Naive thymus-derived CD4-positive, alpha-beta T cell (primary cell): ENCODE results near the gene PIK3R1. TPM values are rescaled to one million over a fixed set of nuclear protein-coding genes. Genes with fewer than 3 reads are reported as not detected.
"Not testable (repeated sequence)": the region's sequence is repeated elsewhere in the genome, so short reads cannot be mapped to it uniquely, and the experiment has no call there.

Source experiments
- ATAC-seq: fragments of 150-1000 bp; cut with Tn5 transposase; 2 replicates; pipeline ENCODE4 v1.10.0; 2021; ENCODE audit warnings: mild to moderate bottlenecking, moderate library complexity
- CTCF ChIA-PET: fragments of 350-600 bp; sonication (Branson Sonifier 250); formaldehyde crosslinking; loops from one replicate; lab custom pipeline; 2021; ENCODE audit warnings: antibody characterized with exemption; lab: Charles Lee
- POLR2A ChIA-PET: fragments of 350-600 bp; sonication (Branson Sonifier 250); formaldehyde crosslinking; loops from one replicate; lab custom pipeline; 2021; ENCODE audit warnings: antibody characterized with exemption, inconsistent platforms; lab: Charles Lee
- DNase-seq, 9 donors: peaks; one replicate each; pipeline versions ENCODE4 v3.0.0 to v3.0.0-alpha.2; 2020 to 2022; ENCODE audit warnings: mixed read lengths in 1 of 9
- H3K27ac ChIP-seq: one replicate; pipeline ENCODE4 v1.7.0; 2013; ENCODE audit warnings: mild to moderate bottlenecking, low read depth, low read length, moderate library complexity
- H3K27me3 ChIP-seq, 2 donors: one replicate each; pipeline ENCODE4 v1.7.0; 2013; ENCODE audit warnings: low read length in 2 of 2, mild to moderate bottlenecking in 2 of 2, moderate library complexity in 2 of 2; ENCODE audit not compliant: control insufficient read depth in 2 of 2, insufficient read depth in 2 of 2
- H3K36me3 ChIP-seq, 3 experiments: 1 replicate in 2 of 3; 2 replicates in 1 of 3; pipeline ENCODE4 v1.7.0; 2013; ENCODE audit warnings: low read length in 3 of 3, mild to moderate bottlenecking in 3 of 3, moderate library complexity in 1 of 3; ENCODE audit not compliant: insufficient read depth in 3 of 3, control insufficient read depth in 2 of 3
- H3K4me1 ChIP-seq, 2 donors: one replicate each; pipeline ENCODE4 v1.7.0; 2013; ENCODE audit warnings: low read length in 2 of 2, mild to moderate bottlenecking in 2 of 2, moderate library complexity in 1 of 2; ENCODE audit not compliant: control insufficient read depth in 2 of 2, insufficient read depth in 2 of 2
- H3K4me3 ChIP-seq: 2 replicates; pipeline ENCODE4 v1.7.0; 2013; ENCODE audit warnings: mild to moderate bottlenecking, low read length
- H3K9me3 ChIP-seq, 3 experiments: 1 replicate in 2 of 3; 2 replicates in 1 of 3; pipeline ENCODE4 v1.7.0; 2013; ENCODE audit warnings: low read length in 3 of 3; ENCODE audit not compliant: control insufficient read depth in 2 of 3
- H3K27ac Mint-ChIP-seq, 9 donors: one replicate each; pipeline ENCODE4 v1.8.0; 2020 to 2022; ENCODE audit warnings: mixed read lengths in 9 of 9, mild to moderate bottlenecking in 8 of 9, moderate library complexity in 5 of 9, inconsistent platforms in 2 of 9
- H3K27me3 Mint-ChIP-seq, 5 donors: one replicate each; pipeline ENCODE4 v1.8.0; 2021 to 2022; ENCODE audit warnings: mixed read lengths in 5 of 5, mild to moderate bottlenecking in 1 of 5
- H3K36me3 Mint-ChIP-seq, 5 donors: one replicate each; pipeline ENCODE4 v1.8.0; 2020 to 2022; ENCODE audit warnings: mixed read lengths in 5 of 5, mild to moderate bottlenecking in 3 of 5, inconsistent platforms in 1 of 5
- H3K4me1 Mint-ChIP-seq, 7 donors: one replicate each; pipeline ENCODE4 v1.8.0; 2020 to 2022; ENCODE audit warnings: mixed read lengths in 7 of 7, mild to moderate bottlenecking in 3 of 7, inconsistent platforms in 1 of 7
- H3K4me3 Mint-ChIP-seq, 10 donors: one replicate each; pipeline ENCODE4 v1.8.0; 2020 to 2022; ENCODE audit warnings: mild to moderate bottlenecking in 10 of 10, mixed read lengths in 10 of 10, moderate library complexity in 6 of 10, inconsistent platforms in 2 of 10
- H3K9me3 Mint-ChIP-seq, 11 donors: one replicate each; pipeline ENCODE4 v1.8.0; 2020 to 2022; ENCODE audit warnings: mixed read lengths in 11 of 11, mild to moderate bottlenecking in 4 of 11, inconsistent platforms in 1 of 11, moderate library complexity in 1 of 11
- intact Hi-C, 2 donors: fragments of 100-400 bp; cut with micrococcal nuclease; formaldehyde crosslinking; loops; one replicate each; pipeline ENCODE4 v1.15.1; 2023
- polyA plus RNA-seq, 2 donors: library from polyadenylated mRNA; unstranded; fragments of 300-500 nt; fragmentation: Illumina TruSeq; gene quantifications; one replicate each; pipeline ENCODE4 v1.2.3, GENCODE V29; 2021
- total RNA-seq, 6 experiments: library from RNA in 5 of 6; stranded (reverse) in 5 of 6; gene quantifications; 1 replicate in 5 of 6; 2 replicates in 1 of 6; pipeline ENCODE4 v1.2.3 and lab custom pipeline; 2021 to 2026

Gene PIK3R1
- total and polyA plus RNA-seq, 7 experiments from 2014 or later: 72.0 to 207 (median 119) TPM

- H3K9me3 ChIP-seq: no peaks in the 10 kb centered on the region
- ChIA-PET CTCF (interaction anchor here (1.4 kb wide), 1 partner anchor 16 kb away, joined by 5 read pairs; the partner anchor contains the start of gene PIK3R1), POLR2A (interaction anchor here (1.5 kb wide), 1 partner anchor 16 kb away, joined by 3 read pairs; the partner anchor contains the start of gene PIK3R1)
- peak overlapping the region in 6 of 10 donors; percentile 3 to 63 (median 36) for H3K4me3 Mint-ChIP-seq
- ATAC-seq (no peak), DNase-seq (no peak)
- intact Hi-C loops: loop anchor here in 1 of 2 donors (1.0 kb wide), 1 partner anchor 9 kb away; no protein-coding TSS in a partner anchor
- no peaks in the 10 kb centered on the region for H3K27me3 ChIP-seq
- peaks cover under 1 to 14% (median 10%) of the 10 kb centered on the region in 5 donors for H3K36me3 Mint-ChIP-seq
- H3K4me1 Mint-ChIP-seq: peaks cover 45 to 95% (median 90%) of the 10 kb centered on the region in 7 donors
- peak overlapping the region in 7 of 9 donors; percentile 17 to 77 (median 72) for H3K27ac Mint-ChIP-seq
- no peak overlapping the region for H3K4me3 ChIP-seq
- no peaks in the 10 kb centered on the region for H3K27me3 Mint-ChIP-seq
- peak overlapping the region; percentile 3 for H3K27ac ChIP-seq
- H3K36me3 ChIP-seq: peaks cover 0 to 12% (median 3%) of the 10 kb centered on the region in 3 experiments
- H3K9me3 Mint-ChIP-seq: no peaks in the 10 kb centered on the region
- H3K4me1 ChIP-seq: peaks cover 40 to 41% of the 10 kb centered on the region in 2 donors
These were observed 16.0 kb downstream of the PIK3R1 start for GRCh38 chr5:68231414-68232076.

- POLR2A ChIA-PET: interaction anchor here (1.5 kb wide), 1 partner anchor 17 kb away, joined by 3 read pairs; the partner anchor contains the start of gene PIK3R1
- Histone ChIP-seq H3K4me1 (peaks cover 40 to 41% of the 10 kb centered on the region in 2 donors), H3K27ac (peak overlapping the region; percentile 39), H3K9me3 (no peaks in the 10 kb centered on the region), H3K27me3 (no peaks in the 10 kb centered on the region), H3K4me3 (no peak overlapping the region), H3K36me3 (peaks cover 0 to 5% (median 0%) of the 10 kb centered on the region in 3 experiments)
- Mint-ChIP-seq H3K4me3 (peak overlapping the region in 4 of 10 donors; percentile 25 to 63 (median 43)), H3K36me3 (peaks cover 0 to 10% (median 7%) of the 10 kb centered on the region in 5 donors), H3K27ac (peak overlapping the region in 7 of 9 donors; percentile 9 to 85 (median 72)), H3K27me3 (no peaks in the 10 kb centered on the region), H3K4me1 (peaks cover 42 to 95% (median 90%) of the 10 kb centered on the region in 7 donors), H3K9me3 (no peaks in the 10 kb centered on the region)
- no peak for DNase-seq
- CTCF ChIA-PET: no interaction called here
- no peak for ATAC-seq
- intact Hi-C loops: no loop called here
These were observed 16.7 kb downstream of the PIK3R1 start for GRCh38 chr5:68232277-68232676.

- Histone ChIP-seq H3K27ac (peak overlapping the region; percentile 39), H3K9me3 (no peaks in the 10 kb centered on the region), H3K4me3 (no peak overlapping the region), H3K36me3 (no peaks in the 10 kb centered on the region), H3K27me3 (no peaks in the 10 kb centered on the region), H3K4me1 (peaks cover 36 to 40% of the 10 kb centered on the region in 2 donors)
- Mint-ChIP-seq H3K27me3 (no peaks in the 10 kb centered on the region), H3K4me1 (peaks cover 43 to 95% (median 90%) of the 10 kb centered on the region in 7 donors), H3K9me3 (no peaks in the 10 kb centered on the region), H3K4me3 (peak overlapping the region in 5 of 10 donors; percentile 15 to 45 (median 20)), H3K36me3 (peaks cover 0 to 7% (median 0%) of the 10 kb centered on the region in 5 donors), H3K27ac (peak overlapping the region in 8 of 9 donors; percentile 49 to 85 (median 68))
- ChIA-PET CTCF (no interaction called here), POLR2A (interaction anchor here (0.6 to 1.5 kb wide), 2 partner anchors 13 to 18 kb away, joined by 3 read pairs; partner anchors contain the start of gene PIK3R1)
- DNase-seq (no peak), ATAC-seq (no peak)
- intact Hi-C loops: no loop called here
These were observed 17.5 kb downstream of the PIK3R1 start for GRCh38 chr5:68233075-68233474.

GRCh38 chr5:68235229-68235628, 19.7 kb downstream of the PIK3R1 start:
- intact Hi-C loops: loop anchor here in 1 of 2 donors (5.0 kb wide), 1 partner anchor 37 kb away; no protein-coding TSS in a partner anchor
- H3K4me3 Mint-ChIP-seq, H3K27ac ChIP-seq, H3K9me3 Mint-ChIP-seq, H3K9me3 ChIP-seq, H3K4me3 ChIP-seq, H3K27me3 Mint-ChIP-seq, H3K36me3 Mint-ChIP-seq, DNase-seq, H3K36me3 ChIP-seq, CTCF ChIA-PET, H3K27me3 ChIP-seq, ATAC-seq: not testable (repeated sequence)
- H3K4me1 ChIP-seq: peaks cover 39 to 43% of the 10 kb centered on the region in 2 donors
- Mint-ChIP-seq H3K27ac (peak overlapping the region in 4 of 9 donors; percentile 34 to 94 (median 84)), H3K4me1 (peaks cover 50 to 93% (median 88%) of the 10 kb centered on the region in 7 donors)
- POLR2A ChIA-PET: interaction anchor here (1.4 to 2.1 kb wide), 2 partner anchors 19 to 20 kb away, joined by 4 to 9 read pairs; no protein-coding TSS in a partner anchor

GRCh38 chr5:68237715-68238114, 22.2 kb downstream of the PIK3R1 start:
- Mint-ChIP-seq H3K4me1 (peaks cover 56 to 93% (median 89%) of the 10 kb centered on the region in 7 donors), H3K9me3 (no peaks in the 10 kb centered on the region), H3K36me3 (peaks cover 0 to 11% (median 0%) of the 10 kb centered on the region in 5 donors), H3K4me3 (peak overlapping the region in 4 of 10 donors; percentile 15 to 60 (median 34)), H3K27me3 (no peaks in the 10 kb centered on the region), H3K27ac (peak overlapping the region in 8 of 9 donors; percentile 83 to 98 (median 90))
- no peak for DNase-seq
- intact Hi-C loops: loop anchor here in 1 of 2 donors (2.0 to 5.0 kb wide), 2 partner anchors 35 to 43 kb away; no protein-coding TSS in a partner anchor
- Histone ChIP-seq H3K36me3 (no peaks in the 10 kb centered on the region), H3K27me3 (no peaks in the 10 kb centered on the region), H3K4me1 (peaks cover 32 to 43% of the 10 kb centered on the region in 2 donors), H3K4me3 (no peak overlapping the region), H3K9me3 (no peaks in the 10 kb centered on the region), H3K27ac (peak overlapping the region; percentile 70)
- POLR2A ChIA-PET: interaction anchor here (1.3 to 2.1 kb wide), 2 partner anchors 15 to 22 kb away, joined by 3 to 23 read pairs; partner anchors contain the start of gene PIK3R1
- CTCF ChIA-PET: interaction anchor here (1.9 kb wide), 1 partner anchor 21 kb away, joined by 5 read pairs; no protein-coding TSS in a partner anchor
- ATAC-seq: no peak

GRCh38 chr5:68239487-68239886, 23.9 kb downstream of the PIK3R1 start:
- peak overlapping the region; percentile 69 to 98 (median 87) for H3K27ac Mint-ChIP-seq
- DNase-seq (peak; percentile 50 to 91 (median 86)), ATAC-seq (peak; percentile 98)
- H3K4me3 Mint-ChIP-seq: peak overlapping the region; percentile 11 to 84 (median 70)
- H3K27me3 Mint-ChIP-seq: no peaks in the 10 kb centered on the region
- H3K9me3 Mint-ChIP-seq: no peaks in the 10 kb centered on the region
- H3K4me1 Mint-ChIP-seq: peaks cover 52 to 93% (median 90%) of the 10 kb centered on the region in 7 donors
- Histone ChIP-seq H3K4me3 (no peak overlapping the region), H3K27me3 (no peaks in the 10 kb centered on the region), H3K4me1 (peaks cover 41 to 51% of the 10 kb centered on the region in 2 donors), H3K36me3 (no peaks in the 10 kb centered on the region), H3K9me3 (no peaks in the 10 kb centered on the region), H3K27ac (peak overlapping the region; percentile 70)
- POLR2A ChIA-PET: interaction anchor here (1.1 to 2.1 kb wide), 4 partner anchors 11 to 23 kb away, joined by 4 to 23 read pairs (median 8); partner anchors contain the start of gene PIK3R1
- intact Hi-C loops: loop anchor here (1.0 to 5.0 kb wide), 7 partner anchors 8 to 41 kb away; partner anchors contain the start of gene PIK3R1 (in 1 of the 2)
- H3K36me3 Mint-ChIP-seq: peaks cover 0 to 21% (median 0%) of the 10 kb centered on the region in 5 donors
- CTCF ChIA-PET: interaction anchor here (1.1 to 1.9 kb wide), 2 partner anchors 11 to 23 kb away, joined by 3 to 5 read pairs; no protein-coding TSS in a partner anchor
